Kidney epithelial cell (primary cell): ENCODE measurements around the gene DDX6. TPM values are rescaled to one million over a fixed set of nuclear protein-coding genes. Genes with fewer than 3 reads are reported as not detected.

Experiments used
- DNase-seq: peaks from one replicate; pipeline ENCODE4 v3.0.0-alpha.2; 2010; ENCODE audit warnings: low read depth
- H3K27me3 ChIP-seq: 2 replicates; pipeline ENCODE4 v1.6.0; 2011; ENCODE audit warnings: low read length; ENCODE audit not compliant: control insufficient read depth, insufficient read depth
- H3K36me3 ChIP-seq: 2 replicates; pipeline ENCODE4 v1.5.1; 2011; ENCODE audit warnings: low read length; ENCODE audit not compliant: control insufficient read depth, insufficient read depth
- H3K4me3 ChIP-seq: 2 replicates; pipeline ENCODE4 v1.5.1; 2011; ENCODE audit warnings: low read depth, mild to moderate bottlenecking, control low read depth, low read length
- CTCF ChIP-seq: IDR thresholded peaks from 2 replicates; pipeline ENCODE4 v1.5.1; 2011; ENCODE audit warnings: mild to moderate bottlenecking, moderate library complexity, low read length, control low read depth, inconsistent platforms; ENCODE audit not compliant: insufficient read depth, poor library complexity, severe bottlenecking
- total RNA-seq: library from RNA; depleted of rRNA; stranded (reverse); fragments of >200 nt; gene quantifications from 2 replicates; pipeline ENCODE4 v1.2.3, GENCODE V29; 2015

Gene DDX6
- total RNA-seq, 1 donor from 2014 or later, result 104 TPM

GRCh38 chr11:118705791-118706545, 85.0 kb downstream of the DDX6 start:
- Histone ChIP-seq H3K27me3 (peaks cover 6% of the 10 kb centered on the region), H3K36me3 (no peaks in the 10 kb centered on the region), H3K4me3 (no peak overlapping the region)
- no peak for TF ChIP-seq CTCF
- DNase-seq, result no peak

- Histone ChIP-seq H3K4me3 (no peak overlapping the region), H3K27me3 (peaks cover 6% of the 10 kb centered on the region), H3K36me3 (no peaks in the 10 kb centered on the region)
- TF ChIP-seq CTCF, result no peak
- no peak for DNase-seq
Observed at GRCh38 chr11:118705111-118705741, 85.7 kb downstream of the DDX6 start.

GRCh38 chr11:118703563-118704106, 87.3 kb downstream of the DDX6 start:
- H3K4me3 ChIP-seq, result no peak overlapping the region
- no peak for TF ChIP-seq CTCF
- no peak for DNase-seq
- H3K36me3 ChIP-seq, result no peaks in the 10 kb centered on the region
- H3K27me3 ChIP-seq, result peaks cover 6% of the 10 kb centered on the region

GRCh38 chr11:118699506-118700220, 91.3 kb downstream of the DDX6 start:
- no peak for DNase-seq
- H3K27me3 ChIP-seq, result no peaks in the 10 kb centered on the region
- no peak for TF ChIP-seq CTCF
- H3K4me3 ChIP-seq, result no peak overlapping the region
- no peaks in the 10 kb centered on the region for H3K36me3 ChIP-seq

Other genes with a start within 250 kb of the DDX6 start
- 28.9 and 30.1 TPM in 2 replicates for gene IFT46, start 225.2 kb downstream of the DDX6 start, total RNA-seq
- 122 and 127 TPM in 2 replicates for gene ARCN1, start 218.8 kb downstream of the DDX6 start, total RNA-seq
- gene PHLDB1, start 183.5 kb downstream of the DDX6 start, total RNA-seq, result 99.0 and 107 TPM in 2 replicates
- not detected in 2 replicates for gene TREH, start 111.5 kb downstream of the DDX6 start, total RNA-seq
- under 0.01 and 0.14 TPM in 2 replicates for gene CXCR5, start 92.7 kb upstream of the DDX6 start, total RNA-seq
- 48.3 and 51.9 TPM in 2 replicates for gene BCL9L, start 134.8 kb upstream of the DDX6 start, total RNA-seq
- 0.25 TPM in 1 of 2 replicates, not detected in the other for gene UPK2, start 165.1 kb upstream of the DDX6 start, total RNA-seq
- gene FOXR1, start 180.6 kb upstream of the DDX6 start, total RNA-seq, result not detected in 2 replicates
- 25.4 and 29.8 TPM in 2 replicates for gene CENATAC, start 207.0 kb upstream of the DDX6 start, total RNA-seq
- 1,597 and 2,068 TPM in 2 replicates for gene RPS25, start 227.2 kb upstream of the DDX6 start, total RNA-seq
- gene TRAPPC4, start 227.6 kb upstream of the DDX6 start, total RNA-seq, result 61.2 and 72.6 TPM in 2 replicates
- 20.7 and 27.9 TPM in 2 replicates for gene SLC37A4, start 239.7 kb upstream of the DDX6 start, total RNA-seq